SW 1271 (cell line): Measurements from ENCODE around the gene CHTF8.

Experiments used
- DNase-seq, 2 experiments: peaks; one replicate each; lab custom pipeline; 2025; lab: John Stamatoyannopoulos, UW

Gene CHTF8

GRCh38 chr16:69085032-69085695 is 47.2 kb downstream of the CHTF8 start:
- no peak for DNase-seq

GRCh38 chr16:69084289-69084688 is 48.1 kb downstream of the CHTF8 start:
- no peak for DNase-seq

- DNase-seq, result no peak
Measured at GRCh38 chr16:69083306-69083941, 49.0 kb downstream of the CHTF8 start.

GRCh38 chr16:69079697-69080096 is 52.7 kb downstream of the CHTF8 start:
- no peak for DNase-seq

GRCh38 chr16:69078073-69078472 is 54.3 kb downstream of the CHTF8 start:
- no peak for DNase-seq

GRCh38 chr16:69077251-69077650 is 55.1 kb downstream of the CHTF8 start:
- no peak for DNase-seq

- DNase-seq, result no peak
Measured at GRCh38 chr16:69073181-69073702, 59.1 kb downstream of the CHTF8 start.

GRCh38 chr16:69072640-69072974 is 59.8 kb downstream of the CHTF8 start:
- DNase-seq, result no peak

- DNase-seq, result no peak
Measured at GRCh38 chr16:69071036-69071435, 61.4 kb downstream of the CHTF8 start.

GRCh38 chr16:69069504-69069903 is 62.9 kb downstream of the CHTF8 start:
- DNase-seq, result no peak
